GM12874 (cell line): ENCODE results near the gene C12orf42.

Experiments
- TF ChIP-seq, protein P1 (sequence below): IDR thresholded peaks from 2 replicates; pipeline ENCODE4 v1.5.1; 2011; ENCODE audit warnings: low read depth, mild to moderate bottlenecking, control low read depth, low read length, moderate library complexity; ENCODE audit not compliant: insufficient read depth

C12orf42 gene

GRCh38 chr12:103494051-103494733 is 1.6 kb downstream of the C12orf42 start:
- TF ChIP-seq, protein P1, sequence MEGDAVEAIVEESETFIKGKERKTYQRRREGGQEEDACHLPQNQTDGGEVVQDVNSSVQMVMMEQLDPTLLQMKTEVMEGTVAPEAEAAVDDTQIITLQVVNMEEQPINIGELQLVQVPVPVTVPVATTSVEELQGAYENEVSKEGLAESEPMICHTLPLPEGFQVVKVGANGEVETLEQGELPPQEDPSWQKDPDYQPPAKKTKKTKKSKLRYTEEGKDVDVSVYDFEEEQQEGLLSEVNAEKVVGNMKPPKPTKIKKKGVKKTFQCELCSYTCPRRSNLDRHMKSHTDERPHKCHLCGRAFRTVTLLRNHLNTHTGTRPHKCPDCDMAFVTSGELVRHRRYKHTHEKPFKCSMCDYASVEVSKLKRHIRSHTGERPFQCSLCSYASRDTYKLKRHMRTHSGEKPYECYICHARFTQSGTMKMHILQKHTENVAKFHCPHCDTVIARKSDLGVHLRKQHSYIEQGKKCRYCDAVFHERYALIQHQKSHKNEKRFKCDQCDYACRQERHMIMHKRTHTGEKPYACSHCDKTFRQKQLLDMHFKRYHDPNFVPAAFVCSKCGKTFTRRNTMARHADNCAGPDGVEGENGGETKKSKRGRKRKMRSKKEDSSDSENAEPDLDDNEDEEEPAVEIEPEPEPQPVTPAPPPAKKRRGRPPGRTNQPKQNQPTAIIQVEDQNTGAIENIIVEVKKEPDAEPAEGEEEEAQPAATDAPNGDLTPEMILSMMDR = no peak

DNA sequence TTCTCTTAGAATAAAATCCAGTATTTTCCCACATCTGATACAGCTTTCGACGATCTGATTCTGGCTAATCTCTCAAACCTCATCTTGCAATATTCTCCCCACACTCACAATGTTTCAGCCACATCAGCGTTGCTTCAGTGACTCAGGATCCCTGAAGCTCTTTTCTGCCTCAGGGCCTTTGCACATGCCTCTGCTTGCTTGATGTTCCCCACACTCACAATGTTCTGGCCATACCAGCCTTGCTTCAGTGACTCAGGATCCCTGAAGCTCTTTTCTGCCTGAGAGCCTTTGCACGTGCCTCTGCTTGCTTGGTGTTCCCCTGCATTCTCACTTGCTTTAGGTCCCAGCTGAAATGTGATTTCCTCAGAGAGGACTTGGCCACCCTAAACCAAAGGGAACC is 2.6 kb downstream of the C12orf42 start:
- TF ChIP-seq, protein P1 = no peak

GRCh38 chr12:103482365-103482764 is 13.4 kb downstream of the C12orf42 start:
- TF ChIP-seq, protein P1 = no peak

- TF ChIP-seq, protein P1 = no peak
Observed at GRCh38 chr12:103475073-103475472, 20.7 kb downstream of the C12orf42 start.

GRCh38 chr12:103470664-103471063 is 25.1 kb downstream of the C12orf42 start:
- TF ChIP-seq, protein P1 = no peak

GRCh38 chr12:103469719-103470118 is 26.0 kb downstream of the C12orf42 start:
- TF ChIP-seq, protein P1 = no peak

DNA sequence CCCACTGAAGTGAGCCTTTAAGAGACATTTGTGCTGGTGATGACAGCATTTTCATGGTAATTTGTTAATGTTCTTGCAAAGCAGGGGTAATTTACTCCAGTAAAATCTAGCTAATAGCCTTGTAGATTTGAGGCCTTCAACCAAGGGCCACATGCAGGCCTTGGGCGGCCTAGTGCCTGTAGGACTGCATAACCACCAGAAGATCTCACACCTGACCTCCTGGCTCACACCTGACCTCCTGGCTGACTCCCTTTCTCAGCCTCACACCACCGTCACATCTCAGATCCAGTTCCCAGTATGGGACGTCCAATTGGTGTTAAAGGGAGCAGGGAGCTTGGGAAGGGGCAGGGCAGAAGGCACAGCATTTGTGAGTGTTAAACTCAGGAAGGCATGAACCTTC is 26.9 kb downstream of the C12orf42 start:
- TF ChIP-seq, protein P1 = no peak
